Vagina (tissue), 2 donors: ENCODE data around the gene KNSTRN.

Source experiments
- POLR2A ChIP-seq, 2 donors: fragments of 450-650 bp; IDR thresholded peaks; one replicate each; pipeline ENCODE4 v1.6.1; 2017; ENCODE audit warnings: antibody characterized with exemption in 2 of 2, mild to moderate bottlenecking in 2 of 2, moderate library complexity in 2 of 2
- TF ChIP-seq, protein P1 (sequence below), 3 experiments: fragments of 450-650 bp in 2 of 3; fragments of 200-600 bp in 1 of 3; sonication (generic) in 1 of 3; IDR thresholded peaks; one replicate each; pipeline ENCODE4 v1.5.1; 2017 to 2019; ENCODE audit warnings: antibody characterized with exemption in 3 of 3, mild to moderate bottlenecking in 2 of 3, moderate library complexity in 2 of 3

DNA sequence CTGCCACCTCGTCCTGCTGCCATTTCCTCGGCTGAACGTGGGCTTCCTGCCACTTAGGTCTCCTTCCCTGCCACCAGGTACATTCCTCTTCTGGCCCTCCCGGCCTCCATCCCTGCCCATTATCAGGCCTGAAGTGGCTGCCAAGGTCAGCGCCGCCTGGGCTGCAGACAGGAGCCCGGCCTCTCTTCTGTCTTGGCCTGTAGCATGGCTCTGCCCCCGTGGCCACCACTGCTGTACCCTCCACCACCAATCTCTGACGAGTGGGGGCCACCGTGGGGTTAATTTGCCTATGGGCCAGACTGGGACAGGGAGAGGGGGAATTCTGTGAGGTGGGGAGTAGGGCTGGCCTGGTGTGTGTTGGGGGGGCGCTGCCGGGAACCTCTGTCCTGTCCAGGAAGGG is 56.2 kb downstream of the KNSTRN start:
- TF ChIP-seq, protein P1, sequence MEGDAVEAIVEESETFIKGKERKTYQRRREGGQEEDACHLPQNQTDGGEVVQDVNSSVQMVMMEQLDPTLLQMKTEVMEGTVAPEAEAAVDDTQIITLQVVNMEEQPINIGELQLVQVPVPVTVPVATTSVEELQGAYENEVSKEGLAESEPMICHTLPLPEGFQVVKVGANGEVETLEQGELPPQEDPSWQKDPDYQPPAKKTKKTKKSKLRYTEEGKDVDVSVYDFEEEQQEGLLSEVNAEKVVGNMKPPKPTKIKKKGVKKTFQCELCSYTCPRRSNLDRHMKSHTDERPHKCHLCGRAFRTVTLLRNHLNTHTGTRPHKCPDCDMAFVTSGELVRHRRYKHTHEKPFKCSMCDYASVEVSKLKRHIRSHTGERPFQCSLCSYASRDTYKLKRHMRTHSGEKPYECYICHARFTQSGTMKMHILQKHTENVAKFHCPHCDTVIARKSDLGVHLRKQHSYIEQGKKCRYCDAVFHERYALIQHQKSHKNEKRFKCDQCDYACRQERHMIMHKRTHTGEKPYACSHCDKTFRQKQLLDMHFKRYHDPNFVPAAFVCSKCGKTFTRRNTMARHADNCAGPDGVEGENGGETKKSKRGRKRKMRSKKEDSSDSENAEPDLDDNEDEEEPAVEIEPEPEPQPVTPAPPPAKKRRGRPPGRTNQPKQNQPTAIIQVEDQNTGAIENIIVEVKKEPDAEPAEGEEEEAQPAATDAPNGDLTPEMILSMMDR (IDR thresholded peaks at IDR 0.05) = no peak
- no peak for TF ChIP-seq POLR2A (IDR thresholded peaks at IDR 0.05)
